Measurements from ENCODE around the gene RNF115. TPM values are rescaled to one million over a fixed set of nuclear protein-coding genes. Genes with fewer than 3 reads are reported as not detected.
A peak's percentile ranks its signal among the peaks of the same experiment; 100 is the strongest.

RNF115 gene
- total and polyA plus RNA-seq, 7 donors: 3.2 to 81.6 (median 45.9) TPM

- DNase-seq: no peak
- no peak for TF ChIP-seq CTCF (IDR thresholded peaks at IDR 0.05)
- Histone ChIP-seq H3K9me3 (no peaks in the 10 kb centered on the region), H3K27ac (no peak overlapping the region), H3K36me3 (ENCODE audit: insufficient read depth in 1 of 2, low read depth in 1 of 2) (no peaks in the 10 kb centered on the region), H3K27me3 (ENCODE audit: insufficient read depth in 3 of 3, low read length in 2 of 3) (peaks cover 0 to 1% (median 0%) of the 10 kb centered on the region in 3 donors), H3K4me1 (no peaks in the 10 kb centered on the region), H3K4me3 (no peak overlapping the region)
- no peak for ATAC-seq
- intact Hi-C loops (cut with DNase I): no loop called here
- WGBS, 3 donors: 61 to 65% (median 64%) methylated on average over 5 of the region's 5 CpGs
Measured at GRCh38 chr1:145695821-145696629, 127.9 kb downstream of the RNF115 start.

- intact Hi-C loops (cut with DNase I): no loop called here
- no peak overlapping the region for H3K4me3 ChIP-seq
- peaks cover 0 to 1% (median 0%) of the 10 kb centered on the region in 3 donors for H3K27me3 ChIP-seq (ENCODE audit: insufficient read depth in 3 of 3, low read length in 2 of 3)
- no peaks in the 10 kb centered on the region for H3K36me3 ChIP-seq (ENCODE audit: insufficient read depth in 1 of 2, low read depth in 1 of 2)
- H3K4me1 ChIP-seq: no peaks in the 10 kb centered on the region
- DNase-seq (no peak), ATAC-seq (no peak)
- H3K9me3 ChIP-seq: no peaks in the 10 kb centered on the region
- WGBS, 3 donors: 90 to 95% (median 93%) methylated on average over 11 of the region's 11 CpGs
- H3K27ac ChIP-seq: no peak overlapping the region
- TF ChIP-seq CTCF (IDR thresholded peaks at IDR 0.05): no peak
Measured at GRCh38 chr1:145692785-145693443, 131.0 kb downstream of the RNF115 start.

GRCh38 chr1:145690587-145691558 is 133.0 kb downstream of the RNF115 start:
- Histone ChIP-seq H3K36me3 (ENCODE audit: insufficient read depth in 1 of 2, low read depth in 1 of 2) (no peaks in the 10 kb centered on the region), H3K27ac (no peak overlapping the region), H3K4me1 (no peaks in the 10 kb centered on the region), H3K4me3 (no peak overlapping the region), H3K27me3 (ENCODE audit: insufficient read depth in 3 of 3, low read length in 2 of 3) (no peaks in the 10 kb centered on the region), H3K9me3 (no peaks in the 10 kb centered on the region)
- peak in 1 of 2 donors; percentile 35 for DNase-seq
- intact Hi-C loops (cut with DNase I): no loop called here
- TF ChIP-seq CTCF (IDR thresholded peaks at IDR 0.05): no peak
- 54 to 70% (median 58%) methylated on average over 5 of the region's 5 CpGs for WGBS, 3 donors
- ATAC-seq: peak in 1 of 4 donors; percentile 48

GRCh38 chr1:145689922-145690321 is 134.0 kb downstream of the RNF115 start:
- WGBS, 3 donors: 94 to 96% (median 95%) methylated on average over 6 of the region's 6 CpGs
- H3K27me3 ChIP-seq (ENCODE audit: insufficient read depth in 3 of 3, low read length in 2 of 3): no peaks in the 10 kb centered on the region
- H3K9me3 ChIP-seq: no peaks in the 10 kb centered on the region
- H3K4me3 ChIP-seq: no peak overlapping the region
- H3K27ac ChIP-seq: no peak overlapping the region
- H3K4me1 ChIP-seq: no peaks in the 10 kb centered on the region
- intact Hi-C loops (cut with DNase I): no loop called here
- no peaks in the 10 kb centered on the region for H3K36me3 ChIP-seq (ENCODE audit: insufficient read depth in 1 of 2, low read depth in 1 of 2)
- ATAC-seq: no peak
- no peak for TF ChIP-seq CTCF (IDR thresholded peaks at IDR 0.05)
- no peak for DNase-seq
